Cardiac muscle cell (in vitro differentiated cells and primary cell): ENCODE data around the gene NT5DC2. TPM values are rescaled to one million over a fixed set of nuclear protein-coding genes. Genes with fewer than 3 reads are reported as not detected.

Experiments used
- DNase-seq, 2 donors: peaks; one replicate each; pipeline versions ENCODE4 v3.0.0 to v3.0.0-alpha.2; 2010 to 2017; ENCODE audit warnings: low read depth in 1 of 2, low spot score in 1 of 2
- H3K27ac ChIP-seq: fragments of 200-600 bp; sonication (generic); 2 replicates; pipeline ENCODE4 v1.5.1; 2016
- H3K27me3 ChIP-seq: fragments of 200-600 bp; sonication (generic); 2 replicates; pipeline ENCODE4 v1.6.0; 2016; ENCODE audit warnings: control low read depth
- H3K36me3 ChIP-seq: fragments of 200-600 bp; sonication (generic); 2 replicates; pipeline ENCODE4 v1.5.1; 2016; ENCODE audit warnings: control low read depth
- H3K4me1 ChIP-seq: fragments of 200-600 bp; sonication (generic); 2 replicates; pipeline ENCODE4 v1.8.1; 2017; ENCODE audit warnings: low read depth, mild to moderate bottlenecking, mixed run types
- H3K4me3 ChIP-seq: fragments of 200-600 bp; sonication (generic); 2 replicates; pipeline ENCODE4 v1.5.1; 2016; ENCODE audit warnings: mild to moderate bottlenecking
- H3K9me3 ChIP-seq: fragments of 200-600 bp; sonication (generic); 2 replicates; pipeline ENCODE4 v1.5.1; 2017; ENCODE audit warnings: low read depth, mild to moderate bottlenecking, control low read depth
- polyA plus RNA-seq: library from polyadenylated mRNA; unstranded; fragments of >200 nt; fragmentation: Nextera tagmentation; extraction: Ambion mirVana; gene quantifications from 2 replicates; pipeline ENCODE4 v1.2.1, GENCODE V29; 2016
- total RNA-seq: library from RNA; depleted of rRNA; stranded (reverse); fragments of >200 nt; gene quantifications from 2 replicates; pipeline ENCODE4 v1.2.3, GENCODE V29; 2016
- TF ChIP-seq, protein P1 (sequence below): IDR thresholded peaks from 2 replicates; pipeline ENCODE4 v1.5.1; 2012; ENCODE audit warnings: low read depth, mild to moderate bottlenecking, low read length

The NT5DC2 gene
- total and polyA plus RNA-seq, 2 experiments from 2014 or later, result 120 to 233 TPM

DNA sequence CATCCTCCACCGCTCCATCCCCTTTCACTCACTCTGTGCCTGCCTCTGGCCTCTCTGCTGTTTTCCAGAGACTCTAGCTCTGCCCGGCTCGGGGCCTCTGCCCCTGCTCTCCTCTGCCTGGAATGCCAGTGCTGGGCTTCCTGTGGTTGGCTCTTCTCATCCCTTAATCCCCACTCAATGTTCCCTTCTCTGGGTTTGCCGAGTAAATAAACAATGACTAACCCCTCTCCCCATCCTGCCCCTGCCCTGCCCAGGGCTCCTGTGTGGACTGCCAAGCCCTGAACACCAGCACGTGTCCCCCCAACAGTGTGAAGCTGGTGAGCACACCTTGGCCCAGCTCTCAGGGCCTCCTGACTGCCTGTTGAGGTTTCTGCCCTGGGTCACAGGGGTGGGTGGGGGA, 26.3 kb downstream of the NT5DC2 start:
- H3K27ac ChIP-seq, result no peak overlapping the region
- H3K27me3 ChIP-seq, result no peaks in the 10 kb centered on the region
- no peaks in the 10 kb centered on the region for H3K9me3 ChIP-seq
- peak in 1 of 2 donors; percentile 27 for DNase-seq
- no peaks in the 10 kb centered on the region for H3K36me3 ChIP-seq
- no peak overlapping the region for H3K4me3 ChIP-seq
- TF ChIP-seq, protein P1, sequence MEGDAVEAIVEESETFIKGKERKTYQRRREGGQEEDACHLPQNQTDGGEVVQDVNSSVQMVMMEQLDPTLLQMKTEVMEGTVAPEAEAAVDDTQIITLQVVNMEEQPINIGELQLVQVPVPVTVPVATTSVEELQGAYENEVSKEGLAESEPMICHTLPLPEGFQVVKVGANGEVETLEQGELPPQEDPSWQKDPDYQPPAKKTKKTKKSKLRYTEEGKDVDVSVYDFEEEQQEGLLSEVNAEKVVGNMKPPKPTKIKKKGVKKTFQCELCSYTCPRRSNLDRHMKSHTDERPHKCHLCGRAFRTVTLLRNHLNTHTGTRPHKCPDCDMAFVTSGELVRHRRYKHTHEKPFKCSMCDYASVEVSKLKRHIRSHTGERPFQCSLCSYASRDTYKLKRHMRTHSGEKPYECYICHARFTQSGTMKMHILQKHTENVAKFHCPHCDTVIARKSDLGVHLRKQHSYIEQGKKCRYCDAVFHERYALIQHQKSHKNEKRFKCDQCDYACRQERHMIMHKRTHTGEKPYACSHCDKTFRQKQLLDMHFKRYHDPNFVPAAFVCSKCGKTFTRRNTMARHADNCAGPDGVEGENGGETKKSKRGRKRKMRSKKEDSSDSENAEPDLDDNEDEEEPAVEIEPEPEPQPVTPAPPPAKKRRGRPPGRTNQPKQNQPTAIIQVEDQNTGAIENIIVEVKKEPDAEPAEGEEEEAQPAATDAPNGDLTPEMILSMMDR, result no peak
- H3K4me1 ChIP-seq, result no peaks in the 10 kb centered on the region

DNA sequence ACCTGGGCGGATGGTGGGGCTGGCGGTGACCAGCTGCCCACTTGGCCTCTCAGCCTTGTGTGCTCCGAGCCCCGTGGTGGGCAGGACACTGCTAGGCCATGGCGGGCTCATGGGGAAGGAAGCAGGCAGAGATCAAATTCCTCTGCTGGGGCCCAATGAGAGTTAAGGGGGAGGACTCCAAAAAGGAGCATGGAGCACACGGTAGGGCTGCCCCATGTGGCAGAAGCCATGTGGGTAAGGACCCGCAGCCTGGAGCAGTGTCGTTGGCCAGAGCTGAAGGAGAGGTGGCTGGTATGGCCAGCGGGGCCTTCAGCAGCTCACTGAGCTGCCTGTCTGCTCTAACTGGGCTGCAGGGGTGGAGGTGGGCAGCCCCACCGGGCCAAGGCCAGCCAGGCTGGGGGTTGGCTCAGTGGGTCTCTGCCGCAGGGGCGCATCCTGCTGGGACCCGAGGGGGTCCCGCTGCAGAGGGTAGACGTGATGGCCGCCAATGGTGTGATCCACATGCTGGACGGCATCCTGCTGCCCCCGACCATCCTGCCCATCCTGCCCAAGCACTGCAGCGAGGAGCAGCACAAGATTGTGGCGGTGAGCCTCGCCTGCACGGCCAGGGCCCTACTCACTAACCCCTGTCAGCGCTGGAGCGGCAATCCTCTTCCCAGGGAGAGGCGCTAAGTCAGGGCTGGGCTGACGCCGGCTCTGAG, 27.2 kb downstream of the NT5DC2 start:
- H3K36me3 ChIP-seq, result no peaks in the 10 kb centered on the region
- no peaks in the 10 kb centered on the region for H3K4me1 ChIP-seq
- no peaks in the 10 kb centered on the region for H3K9me3 ChIP-seq
- TF ChIP-seq, protein P1, result no peak
- H3K27ac ChIP-seq, result no peak overlapping the region
- no peak for DNase-seq
- H3K27me3 ChIP-seq, result no peaks in the 10 kb centered on the region
- no peak overlapping the region for H3K4me3 ChIP-seq

- Histone ChIP-seq H3K4me1 (no peaks in the 10 kb centered on the region), H3K4me3 (no peak overlapping the region), H3K27me3 (no peaks in the 10 kb centered on the region), H3K36me3 (no peaks in the 10 kb centered on the region), H3K9me3 (no peaks in the 10 kb centered on the region), H3K27ac (no peak overlapping the region)
- DNase-seq, result no peak
- TF ChIP-seq, protein P1, result no peak
Measured at GRCh38 chr3:52504977-52505376, 28.7 kb downstream of the NT5DC2 start.

GRCh38 chr3:52503788-52504424, 29.8 kb downstream of the NT5DC2 start:
- Histone ChIP-seq H3K9me3 (no peaks in the 10 kb centered on the region), H3K27ac (no peak overlapping the region), H3K4me3 (no peak overlapping the region), H3K27me3 (no peaks in the 10 kb centered on the region), H3K36me3 (no peaks in the 10 kb centered on the region), H3K4me1 (no peaks in the 10 kb centered on the region)
- TF ChIP-seq, protein P1, result no peak
- no peak for DNase-seq

DNA sequence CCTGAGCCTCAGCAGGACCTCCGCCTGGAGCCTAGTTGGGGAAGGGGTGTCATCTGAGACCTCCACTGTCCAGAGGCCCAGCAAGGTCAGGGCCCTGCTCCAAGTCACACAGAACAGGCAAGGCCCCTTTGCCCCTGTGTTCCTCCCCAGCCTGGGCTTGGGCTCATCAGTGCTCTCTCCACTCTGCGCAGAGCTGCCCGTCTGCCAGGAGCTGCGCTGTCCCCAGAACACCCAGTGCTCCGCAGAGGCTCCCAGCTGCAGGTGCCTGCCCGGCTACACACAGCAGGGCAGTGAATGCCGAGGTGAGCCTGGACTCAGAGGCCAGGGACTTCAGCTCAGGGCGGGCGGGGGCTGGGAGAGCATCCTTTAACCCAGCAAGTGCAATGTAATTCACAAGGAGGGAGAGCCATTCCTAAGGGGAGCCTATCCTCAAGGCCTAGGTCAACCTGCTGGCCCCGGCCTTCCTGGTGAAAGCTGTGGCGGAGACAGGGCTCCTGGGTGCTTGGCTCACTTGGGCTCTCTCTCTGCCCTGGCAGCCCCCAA, 30.8 kb downstream of the NT5DC2 start:
- Histone ChIP-seq H3K4me1 (no peaks in the 10 kb centered on the region), H3K27ac (no peak overlapping the region), H3K9me3 (no peaks in the 10 kb centered on the region), H3K36me3 (no peaks in the 10 kb centered on the region), H3K4me3 (no peak overlapping the region), H3K27me3 (no peaks in the 10 kb centered on the region)
- no peak for DNase-seq
- TF ChIP-seq, protein P1, result no peak
